Activated T-cell treated with anti-CD3 and anti-CD28 coated beads, Interleukin-2, amount 50 U/mL, for 4 hours (primary cell): Measurements from ENCODE around the gene HLA-B. TPM values are rescaled to one million over a fixed set of nuclear protein-coding genes. Genes with fewer than 3 reads are reported as not detected.

ENCODE experiments used
- ATAC-seq, 2 donors: fragments of 200-7000 bp; cut with Tn5 transposase; one replicate each; pipeline ENCODE4 v1.10.0; 2021
- DNase-seq: peaks from one replicate; pipeline ENCODE4 v3.0.0-alpha.2; 2020
- H3K27me3 Mint-ChIP-seq: one replicate; pipeline ENCODE4 v1.8.0; 2021; ENCODE audit warnings: low read depth, mixed read lengths
- H3K36me3 Mint-ChIP-seq: one replicate; pipeline ENCODE4 v1.8.0; 2022; ENCODE audit warnings: mixed read lengths; ENCODE audit not compliant: insufficient read depth
- H3K4me1 Mint-ChIP-seq: one replicate; pipeline ENCODE4 v1.8.0; 2021; ENCODE audit warnings: low read depth, mixed read lengths
- H3K4me3 Mint-ChIP-seq: one replicate; pipeline ENCODE4 v1.8.0; 2021; ENCODE audit warnings: mild to moderate bottlenecking, moderate library complexity, mixed read lengths
- H3K9me3 Mint-ChIP-seq: one replicate; pipeline ENCODE4 v1.8.0; 2021; ENCODE audit warnings: mixed read lengths
- total RNA-seq, 3 donors: library from RNA; stranded (reverse); gene quantifications; one replicate each; pipeline ENCODE4 v1.2.1, GENCODE V29; 2021

Gene HLA-B
- total RNA-seq, 3 donors from 2014 or later: 3,478 to 5,156 (median 4,066) TPM

GRCh38 chr6:31368461-31368860, 11.5 kb upstream of the HLA-B start:
- Mint-ChIP-seq H3K4me1 (peaks cover 27% of the 10 kb centered on the region), H3K27me3 (peaks cover 31% of the 10 kb centered on the region), H3K36me3 (peaks cover 7% of the 10 kb centered on the region), H3K9me3 (peaks cover 10% of the 10 kb centered on the region), H3K4me3 (no peak overlapping the region)
- no peak for ATAC-seq
- no peak for DNase-seq

GRCh38 chr6:31366693-31367470, 9.9 kb upstream of the HLA-B start:
- Mint-ChIP-seq H3K4me1 (peaks cover 24% of the 10 kb centered on the region), H3K9me3 (peaks cover 1% of the 10 kb centered on the region), H3K27me3 (peaks cover 27% of the 10 kb centered on the region), H3K4me3 (peak overlapping the region; percentile 79), H3K36me3 (peaks cover 2% of the 10 kb centered on the region)
- peak; percentile 96 to 97 for ATAC-seq
- peak; percentile 85 for DNase-seq

- Mint-ChIP-seq H3K36me3 (peaks cover 3% of the 10 kb centered on the region), H3K4me3 (no peak overlapping the region), H3K9me3 (no peaks in the 10 kb centered on the region), H3K4me1 (peaks cover 24% of the 10 kb centered on the region), H3K27me3 (peaks cover 27% of the 10 kb centered on the region)
- DNase-seq (no peak), ATAC-seq (no peak)
Observed at GRCh38 chr6:31365864-31366263, 8.9 kb upstream of the HLA-B start.

- no peaks in the 10 kb centered on the region for H3K9me3 Mint-ChIP-seq
- H3K36me3 Mint-ChIP-seq: peaks cover 3% of the 10 kb centered on the region
- peaks cover 16% of the 10 kb centered on the region for H3K27me3 Mint-ChIP-seq
- DNase-seq: no peak
- H3K4me3 Mint-ChIP-seq: no peak overlapping the region
- H3K4me1 Mint-ChIP-seq: peaks cover 39% of the 10 kb centered on the region
- ATAC-seq: peak in 1 of 2 donors; percentile 48
Observed at GRCh38 chr6:31363811-31364210, 6.8 kb upstream of the HLA-B start.

- DNase-seq: no peak
- no peaks in the 10 kb centered on the region for H3K9me3 Mint-ChIP-seq
- peaks cover 49% of the 10 kb centered on the region for H3K4me1 Mint-ChIP-seq
- no peak overlapping the region for H3K4me3 Mint-ChIP-seq
- ATAC-seq: no peak
- peaks cover 5% of the 10 kb centered on the region for H3K27me3 Mint-ChIP-seq
- H3K36me3 Mint-ChIP-seq: peaks cover 3% of the 10 kb centered on the region
Observed at GRCh38 chr6:31362751-31363150, 5.8 kb upstream of the HLA-B start.

- Mint-ChIP-seq H3K9me3 (no peaks in the 10 kb centered on the region), H3K36me3 (peaks cover 16% of the 10 kb centered on the region), H3K4me1 (peaks cover 45% of the 10 kb centered on the region), H3K27me3 (no peaks in the 10 kb centered on the region), H3K4me3 (no peak overlapping the region)
- ATAC-seq (no peak), DNase-seq (no peak)
Observed at GRCh38 chr6:31359581-31359980, 2.6 kb upstream of the HLA-B start.

- H3K4me1 Mint-ChIP-seq: peaks cover 45% of the 10 kb centered on the region
- no peaks in the 10 kb centered on the region for H3K9me3 Mint-ChIP-seq
- peak overlapping the region; percentile 96 for H3K4me3 Mint-ChIP-seq
- H3K27me3 Mint-ChIP-seq: no peaks in the 10 kb centered on the region
- ATAC-seq (no peak), DNase-seq (no peak)
- peaks cover 28% of the 10 kb centered on the region for H3K36me3 Mint-ChIP-seq
Observed at GRCh38 chr6:31358302-31358701, 1.3 kb upstream of the HLA-B start.

GRCh38 chr6:31357886-31358285, 907 bp upstream of the HLA-B start:
- H3K27me3 Mint-ChIP-seq: no peaks in the 10 kb centered on the region
- H3K4me3 Mint-ChIP-seq: peak overlapping the region; percentile 96
- H3K9me3 Mint-ChIP-seq: no peaks in the 10 kb centered on the region
- peaks cover 31% of the 10 kb centered on the region for H3K36me3 Mint-ChIP-seq
- peaks cover 49% of the 10 kb centered on the region for H3K4me1 Mint-ChIP-seq
- no peak for ATAC-seq
- DNase-seq: no peak

GRCh38 chr6:31356216-31356945, 598 bp downstream of the HLA-B start:
- ATAC-seq: peak; percentile 2 to 3
- Mint-ChIP-seq H3K4me1 (peaks cover 62% of the 10 kb centered on the region), H3K36me3 (peaks cover 39% of the 10 kb centered on the region), H3K4me3 (peak overlapping the region; percentile 96), H3K9me3 (no peaks in the 10 kb centered on the region), H3K27me3 (no peaks in the 10 kb centered on the region)
- DNase-seq: no peak

GRCh38 chr6:31355583-31355948, 1.4 kb downstream of the HLA-B start:
- peaks cover 68% of the 10 kb centered on the region for H3K4me1 Mint-ChIP-seq

GRCh38 chr6:31354864-31355582, 2.0 kb downstream of the HLA-B start:
- peak overlapping the region; percentile 96 for H3K4me3 Mint-ChIP-seq
- no peak for ATAC-seq
- peaks cover 36% of the 10 kb centered on the region for H3K36me3 Mint-ChIP-seq

More at GRCh38 chr6:31355583-31355948, 1.4 kb downstream of the HLA-B start:
- peak overlapping the region; percentile 96 for H3K4me3 Mint-ChIP-seq
- ATAC-seq: no peak
- H3K9me3 Mint-ChIP-seq: no peaks in the 10 kb centered on the region
- peaks cover 36% of the 10 kb centered on the region for H3K36me3 Mint-ChIP-seq
- no peak for DNase-seq
- H3K27me3 Mint-ChIP-seq: no peaks in the 10 kb centered on the region

GRCh38 chr6:31354158-31354863, 2.7 kb downstream of the HLA-B start:
- peak overlapping the region; percentile 96 for H3K4me3 Mint-ChIP-seq
- no peaks in the 10 kb centered on the region for H3K9me3 Mint-ChIP-seq
- peaks cover 62% of the 10 kb centered on the region for H3K4me1 Mint-ChIP-seq
- ATAC-seq (peak; percentile 3 to 12), DNase-seq (no peak)
- peaks cover 36% of the 10 kb centered on the region for H3K36me3 Mint-ChIP-seq
- no peaks in the 10 kb centered on the region for H3K27me3 Mint-ChIP-seq

More at GRCh38 chr6:31354864-31355582, 2.0 kb downstream of the HLA-B start:
- DNase-seq: no peak
- no peaks in the 10 kb centered on the region for H3K27me3 Mint-ChIP-seq
- H3K9me3 Mint-ChIP-seq: no peaks in the 10 kb centered on the region
- H3K4me1 Mint-ChIP-seq: peaks cover 67% of the 10 kb centered on the region

- no peak for ATAC-seq
- DNase-seq: no peak
- Mint-ChIP-seq H3K4me3 (peak overlapping the region; percentile 96), H3K4me1 (peaks cover 58% of the 10 kb centered on the region), H3K27me3 (no peaks in the 10 kb centered on the region), H3K9me3 (no peaks in the 10 kb centered on the region), H3K36me3 (peaks cover 36% of the 10 kb centered on the region)
Observed at GRCh38 chr6:31353384-31353945, 3.5 kb downstream of the HLA-B start.
